Thyroid gland (tissue), 4 donors: ENCODE data around the gene GCH1. TPM values are rescaled to one million over a fixed set of nuclear protein-coding genes. Genes with fewer than 3 reads are reported as not detected.
"Not testable (repeated sequence)": the region's sequence is repeated elsewhere in the genome, so short reads cannot be mapped to it uniquely, and the experiment has no call there.

ENCODE experiments used
- DNase-seq, 2 donors: peaks; one replicate each; pipeline ENCODE4 v3.0.0-alpha.2; 2019
- H3K27ac ChIP-seq, 3 donors: fragments of 200-600 bp; sonication (generic); 1 replicate in 2 of 3; 2 replicates in 1 of 3; pipeline ENCODE4 v1.5.1; 2016 to 2019; ENCODE audit warnings: mild to moderate bottlenecking in 1 of 3, moderate library complexity in 1 of 3
- H3K27me3 ChIP-seq: fragments of 200-600 bp; sonication (generic); one replicate; pipeline ENCODE4 v1.5.1; 2019
- H3K36me3 ChIP-seq, 2 donors: fragments of 200-600 bp; sonication (generic); one replicate each; pipeline ENCODE4 v1.5.1; 2016 to 2019
- H3K4me1 ChIP-seq, 2 donors: fragments of 200-600 bp; sonication (generic); one replicate each; pipeline ENCODE4 v1.5.1; 2017 to 2019
- H3K4me3 ChIP-seq, 3 donors: fragments of 200-600 bp; sonication (generic); replicated peaks in 1 of 3; 1 replicate in 2 of 3; 2 replicates in 1 of 3; pipeline ENCODE4 v1.5.1; 2016; ENCODE audit warnings: mild to moderate bottlenecking in 1 of 3
- H3K9me3 ChIP-seq: fragments of 200-600 bp; sonication (generic); one replicate; pipeline ENCODE4 v1.5.1; 2017
- CTCF ChIP-seq, 6 experiments: fragments of 200-600 bp in 3 of 6; fragments of 450-650 bp in 3 of 6; sonication (generic) in 3 of 6; IDR thresholded peaks; one replicate each; pipeline ENCODE4 v1.5.1; 2016 to 2019; ENCODE audit warnings: antibody characterized with exemption in 6 of 6, mild to moderate bottlenecking in 2 of 6, inconsistent platforms in 1 of 6, moderate library complexity in 1 of 6
- POLR2A ChIP-seq, 2 donors: fragments of 450-650 bp; IDR thresholded peaks; one replicate each; pipeline ENCODE4 v1.6.1; 2017; ENCODE audit warnings: antibody characterized with exemption in 2 of 2, mild to moderate bottlenecking in 2 of 2, moderate library complexity in 1 of 2
- WGBS, 2 donors: methylation state at CpG; one replicate each; pipeline ENCODE4 v1.1.5; 2017; 5-methylcytosine and 5-hydroxymethylcytosine counted together
- intact Hi-C: fragments of 100-400 bp; cut with DNase I; formaldehyde crosslinking; loops from one replicate; pipeline ENCODE4 v1.15.1; 2023
- total RNA-seq, 4 donors: library from RNA; depleted of rRNA; stranded (reverse); fragments of >200 nt; gene quantifications; one replicate each; pipeline ENCODE4 v1.2.3, GENCODE V29; 2016

GCH1 gene
- total RNA-seq, 4 donors from 2014 or later, result 5.2 to 7.8 (median 7.4) TPM

DNA sequence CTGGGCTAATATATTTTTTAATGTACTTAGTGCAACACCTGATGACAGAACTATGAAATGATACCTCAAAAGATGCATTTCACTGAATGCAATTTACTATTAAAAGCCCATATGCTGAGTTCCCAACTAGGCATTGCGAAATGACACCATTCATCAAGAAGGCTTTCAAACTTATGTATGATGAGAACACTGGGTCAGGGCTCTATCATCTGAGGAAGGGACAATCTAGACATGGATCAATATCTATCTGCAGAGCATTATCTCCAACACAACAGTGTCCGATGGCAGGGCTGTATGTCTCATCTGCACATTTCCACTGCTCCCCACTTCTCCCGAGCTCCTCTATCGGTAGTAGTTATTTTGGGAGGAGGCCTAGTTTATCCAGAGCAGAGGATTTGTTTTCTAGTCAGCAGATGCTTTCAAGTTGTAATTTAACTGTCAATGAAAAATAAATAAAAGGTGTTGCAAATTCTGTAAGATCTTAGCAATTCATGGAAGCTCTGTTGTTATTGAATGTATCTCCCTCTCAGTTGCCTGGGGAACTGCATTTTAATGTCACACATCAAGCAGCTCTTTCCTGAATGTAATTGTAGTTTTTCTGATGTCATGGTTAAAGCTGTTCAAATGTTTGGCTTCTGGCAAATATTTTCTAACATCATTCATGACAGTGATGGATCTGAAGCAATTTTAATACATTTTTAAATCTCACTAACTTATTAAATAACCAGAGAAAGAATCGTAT lies 7.4 kb upstream of the GCH1 start:
- Histone ChIP-seq H3K27ac (no peak overlapping the region), H3K36me3 (no peaks in the 10 kb centered on the region), H3K4me1 (no peaks in the 10 kb centered on the region), H3K4me3 (no peak overlapping the region), H3K9me3 (no peaks in the 10 kb centered on the region), H3K27me3 (no peaks in the 10 kb centered on the region)
- intact Hi-C loops, result no loop called here
- 92 to 95% methylated on average over 5 of the region's 5 CpGs for WGBS, 2 donors
- no peak for DNase-seq
- TF ChIP-seq POLR2A (IDR thresholded peaks at IDR 0.05) (no peak), CTCF (IDR thresholded peaks at IDR 0.05) (no peak)

DNA sequence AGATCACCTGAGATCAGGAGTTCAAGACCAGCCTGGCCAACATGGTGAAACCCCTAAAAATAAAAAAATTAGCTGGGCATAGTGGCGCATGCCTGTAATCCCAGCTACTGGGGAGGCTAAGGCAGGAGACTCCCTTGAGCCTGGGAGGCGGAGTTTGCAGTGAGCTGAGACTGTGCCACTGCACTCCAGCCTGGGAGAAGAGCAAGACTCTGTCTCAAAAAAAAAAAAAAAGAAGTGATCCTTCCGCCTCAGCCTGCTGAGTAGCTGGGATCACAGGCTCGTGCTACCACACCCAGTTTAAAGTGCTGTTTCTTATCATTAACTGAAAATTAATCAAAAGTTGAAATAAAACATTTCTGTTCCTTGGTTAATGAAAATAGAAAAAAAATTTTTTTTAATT lies 6.3 kb upstream of the GCH1 start:
- H3K27me3 ChIP-seq, H3K9me3 ChIP-seq, H3K4me1 ChIP-seq, DNase-seq, H3K4me3 ChIP-seq, H3K27ac ChIP-seq, H3K36me3 ChIP-seq, intact Hi-C loops: not testable (repeated sequence)
- 87 to 92% methylated on average over 4 of the region's 4 CpGs for WGBS, 2 donors

DNA sequence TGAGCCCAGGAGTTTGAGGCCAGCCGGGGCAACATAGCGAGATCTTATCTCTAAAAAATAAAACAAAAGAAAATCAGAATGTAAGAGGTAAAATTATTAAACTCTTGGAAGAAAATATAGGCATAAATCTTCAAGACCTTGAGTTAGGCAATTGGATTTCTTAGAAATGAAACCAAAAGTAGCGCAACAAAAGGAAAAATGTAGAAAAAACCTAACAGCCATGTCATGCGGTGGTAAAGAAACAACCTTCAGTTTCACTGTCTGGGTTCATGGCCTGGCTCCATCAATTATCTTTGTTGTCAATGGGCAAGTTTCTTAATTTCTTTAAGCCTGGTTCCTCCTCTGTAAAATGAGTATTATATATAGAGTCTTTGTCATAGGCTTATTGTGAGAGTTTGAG lies 5.6 kb upstream of the GCH1 start:
- Histone ChIP-seq H3K9me3 (no peaks in the 10 kb centered on the region), H3K27ac (no peak overlapping the region), H3K27me3 (no peaks in the 10 kb centered on the region), H3K36me3 (no peaks in the 10 kb centered on the region), H3K4me3 (no peak overlapping the region), H3K4me1 (no peaks in the 10 kb centered on the region)
- DNase-seq, result no peak
- no peak for TF ChIP-seq POLR2A (IDR thresholded peaks at IDR 0.05)
- no peak for TF ChIP-seq CTCF (IDR thresholded peaks at IDR 0.05)
- intact Hi-C loops, result no loop called here
- WGBS, 2 donors, result 90 to 93% methylated on average over 4 of the region's 4 CpGs

GRCh38 chr14:54906075-54906474 lies 3.4 kb upstream of the GCH1 start:
- Histone ChIP-seq H3K9me3 (no peaks in the 10 kb centered on the region), H3K4me3 (no peak overlapping the region), H3K27me3 (no peaks in the 10 kb centered on the region), H3K27ac (no peak overlapping the region), H3K36me3 (no peaks in the 10 kb centered on the region), H3K4me1 (peaks cover 0 to 4% of the 10 kb centered on the region in 2 donors)
- DNase-seq, result no peak
- no peak for TF ChIP-seq POLR2A (IDR thresholded peaks at IDR 0.05)
- intact Hi-C loops, result no loop called here

DNA sequence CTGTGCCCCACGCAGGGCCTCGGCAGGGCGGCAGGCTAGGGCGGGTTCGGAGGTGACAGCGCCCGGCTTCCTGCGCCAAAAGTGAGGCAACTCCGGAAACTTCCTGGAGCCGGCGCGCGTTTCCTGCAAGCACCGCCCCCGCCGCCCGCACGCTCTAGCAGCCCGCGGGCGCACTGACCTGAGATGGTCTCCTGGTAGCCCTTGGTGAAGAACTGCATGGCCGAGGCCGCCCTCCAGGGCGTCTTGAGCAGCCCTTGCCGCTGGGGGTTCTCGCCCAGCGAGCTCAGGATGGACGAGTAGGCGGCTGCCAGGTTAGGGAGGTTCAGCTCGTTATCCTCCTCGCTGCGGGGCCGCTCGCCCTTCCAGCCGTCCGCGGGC lies 494 bp downstream of the GCH1 start:
- peak overlapping the region; percentile 70 to 83 (median 77) for H3K27ac ChIP-seq
- peak; percentile 62 to 64 for DNase-seq
- H3K27me3 ChIP-seq, result no peaks in the 10 kb centered on the region
- H3K4me3 ChIP-seq, result peak overlapping the region; percentile 56 to 72 (median 61)
- WGBS, 2 donors, result 3% methylated on average over 7 of the region's 37 CpGs; no CpG with 5 or more reads in 1 of the 2 donors
- intact Hi-C loops, result no loop called here
- H3K36me3 ChIP-seq, result no peaks in the 10 kb centered on the region
- TF ChIP-seq CTCF (IDR thresholded peaks at IDR 0.05) (peak in 1 of 6 experiments; percentile 2), POLR2A (IDR thresholded peaks at IDR 0.05) (no peak)
- H3K4me1 ChIP-seq, result peaks cover 0 to 8% of the 10 kb centered on the region in 2 donors
- H3K9me3 ChIP-seq, result no peaks in the 10 kb centered on the region

DNA sequence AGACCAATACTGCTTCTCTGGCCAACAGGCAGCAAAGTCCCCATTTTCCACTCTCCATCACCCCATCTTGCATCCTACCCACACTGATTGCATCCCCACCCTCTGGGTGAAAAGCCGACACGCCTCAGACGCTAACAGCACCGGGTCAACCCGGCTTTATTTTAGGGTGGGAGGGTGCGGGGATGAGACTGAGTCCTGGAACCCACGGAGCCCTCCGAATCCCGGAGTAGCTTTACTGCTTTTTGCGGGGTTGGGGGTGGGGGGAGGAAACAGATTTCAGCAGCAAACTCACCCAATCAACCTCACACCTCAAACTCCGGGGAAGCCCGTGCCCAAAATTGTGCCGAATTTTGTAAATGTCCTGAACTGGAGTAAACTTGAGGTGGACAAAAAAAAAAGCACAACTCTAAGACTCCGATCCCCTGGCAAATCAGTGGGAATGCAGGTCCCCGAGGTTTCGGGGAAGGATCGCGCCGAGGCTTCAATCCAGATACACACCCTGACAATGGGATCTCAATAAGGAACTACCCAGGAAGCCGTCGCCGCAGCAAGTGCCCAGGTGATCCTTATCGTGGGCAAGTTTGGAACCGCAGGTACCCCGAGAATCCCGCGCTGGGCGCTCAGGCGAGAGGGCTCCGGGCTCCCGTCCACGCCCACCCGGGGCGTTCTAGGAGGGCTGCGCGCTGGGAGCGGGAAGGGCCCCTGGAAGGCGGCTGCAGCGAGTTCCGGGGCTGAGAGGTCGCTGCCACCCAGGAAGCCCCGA lies 1.1 kb downstream of the GCH1 start:
- H3K9me3 ChIP-seq, result no peaks in the 10 kb centered on the region
- 2% methylated on average over 22 to 30 of the region's 42 CpGs for WGBS, 2 donors
- intact Hi-C loops, result no loop called here
- DNase-seq, result peak in 1 of 2 donors; percentile 36
- H3K36me3 ChIP-seq, result no peaks in the 10 kb centered on the region
- H3K4me3 ChIP-seq, result peak overlapping the region; percentile 56 to 72 (median 61)
- H3K27me3 ChIP-seq, result no peaks in the 10 kb centered on the region
- TF ChIP-seq CTCF (IDR thresholded peaks at IDR 0.05) (peak in 1 of 6 experiments; percentile 7), POLR2A (IDR thresholded peaks at IDR 0.05) (no peak)
- H3K4me1 ChIP-seq, result peaks cover 0 to 8% of the 10 kb centered on the region in 2 donors
- peak overlapping the region in 2 of 3 donors; percentile 77 to 83 for H3K27ac ChIP-seq
